CD8-positive, alpha-beta memory T cell (primary cell): ENCODE data around the gene KCTD21. TPM values are rescaled to one million over a fixed set of nuclear protein-coding genes. Genes with fewer than 3 reads are reported as not detected.

Experiments
- CTCF ChIA-PET: fragments of 350-600 bp; sonication (Branson Sonifier 250); formaldehyde crosslinking; loops from one replicate; lab custom pipeline; 2021; ENCODE audit warnings: antibody characterized with exemption; lab: Charles Lee
- POLR2A ChIA-PET: fragments of 350-600 bp; sonication (Branson Sonifier 250); formaldehyde crosslinking; loops from one replicate; lab custom pipeline; 2021; ENCODE audit warnings: antibody characterized with exemption; lab: Charles Lee
- DNase-seq, 5 donors: peaks; one replicate each; pipeline versions ENCODE4 v3.0.0 to v3.0.0-alpha.2; 2020 to 2022; ENCODE audit warnings: mixed read lengths in 1 of 5
- H3K27ac ChIP-seq: one replicate; pipeline ENCODE4 v1.7.0; 2013; ENCODE audit warnings: low read depth, mild to moderate bottlenecking, low read length, moderate library complexity
- H3K27me3 ChIP-seq: 2 replicates; pipeline ENCODE4 v1.7.0; 2013; ENCODE audit warnings: low read length, mild to moderate bottlenecking; ENCODE audit not compliant: insufficient read depth, poor library complexity, severe bottlenecking
- H3K36me3 ChIP-seq: 2 replicates; pipeline ENCODE4 v1.7.0; 2013; ENCODE audit warnings: mild to moderate bottlenecking, low read length, moderate library complexity; ENCODE audit not compliant: insufficient read depth
- H3K4me1 ChIP-seq: 2 replicates; pipeline ENCODE4 v1.7.0; 2013; ENCODE audit warnings: mild to moderate bottlenecking, low read length, moderate library complexity; ENCODE audit not compliant: insufficient read depth
- H3K4me3 ChIP-seq: 2 replicates; pipeline ENCODE4 v1.7.0; 2013; ENCODE audit warnings: mild to moderate bottlenecking, low read length
- H3K9me3 ChIP-seq: 2 replicates; pipeline ENCODE4 v1.7.0; 2013; ENCODE audit warnings: mild to moderate bottlenecking, low read length
- H3K27ac Mint-ChIP-seq, 8 donors: one replicate each; pipeline ENCODE4 v1.8.0; 2020 to 2021; ENCODE audit warnings: mixed read lengths in 8 of 8, mild to moderate bottlenecking in 6 of 8, inconsistent platforms in 3 of 8, moderate library complexity in 3 of 8
- H3K27me3 Mint-ChIP-seq, 2 donors: one replicate each; pipeline ENCODE4 v1.8.0; 2020 to 2021; ENCODE audit warnings: mixed read lengths in 2 of 2, mild to moderate bottlenecking in 1 of 2, moderate library complexity in 1 of 2
- H3K36me3 Mint-ChIP-seq, 3 donors: one replicate each; pipeline ENCODE4 v1.8.0; 2020 to 2021; ENCODE audit warnings: mixed read lengths in 3 of 3, inconsistent platforms in 1 of 3, mild to moderate bottlenecking in 1 of 3
- H3K4me1 Mint-ChIP-seq, 3 donors: one replicate each; pipeline ENCODE4 v1.8.0; 2020 to 2021; ENCODE audit warnings: mixed read lengths in 3 of 3, inconsistent platforms in 1 of 3, mild to moderate bottlenecking in 1 of 3
- H3K4me3 Mint-ChIP-seq, 7 donors: one replicate each; pipeline ENCODE4 v1.8.0; 2020 to 2021; ENCODE audit warnings: mixed read lengths in 7 of 7, mild to moderate bottlenecking in 6 of 7, moderate library complexity in 4 of 7, inconsistent platforms in 2 of 7
- H3K9me3 Mint-ChIP-seq, 5 donors: one replicate each; pipeline ENCODE4 v1.8.0; 2020 to 2022; ENCODE audit warnings: mixed read lengths in 5 of 5, mild to moderate bottlenecking in 3 of 5, moderate library complexity in 2 of 5, inconsistent platforms in 1 of 5
- polyA plus RNA-seq: library from polyadenylated mRNA; unstranded; fragments of 300-500 nt; fragmentation: Illumina TruSeq; gene quantifications from one replicate; pipeline ENCODE4 v1.2.3, GENCODE V29; 2021
- total RNA-seq, 2 experiments: library from RNA; stranded (reverse); gene quantifications; one replicate each; pipeline ENCODE4 v1.2.3, GENCODE V29; 2021

Gene KCTD21
- total and polyA plus RNA-seq, 3 experiments from 2014 or later, result 3.3 to 4.9 (median 4.6) TPM

GRCh38 chr11:78138694-78139421, 49.6 kb downstream of the KCTD21 start:
- Mint-ChIP-seq H3K9me3 (no peaks in the 10 kb centered on the region), H3K4me1 (peaks cover 36 to 46% (median 44%) of the 10 kb centered on the region in 3 donors), H3K36me3 (peaks cover 4 to 39% (median 6%) of the 10 kb centered on the region in 3 donors), H3K27me3 (peaks cover 0 to 1% of the 10 kb centered on the region in 2 donors), H3K27ac (peak overlapping the region; percentile 87 to 98 (median 94)), H3K4me3 (peak overlapping the region; percentile 90 to 99 (median 95))
- ChIA-PET CTCF (interaction anchor here (0.9 to 1.9 kb wide), 6 partner anchors 11 to 426 kb away, joined by 3 to 8 read pairs (median 5); partner anchors contain the start of gene INTS4), POLR2A (interaction anchor here (0.5 to 1.5 kb wide), 7 partner anchors 38 to 436 kb away, joined by 3 to 7 read pairs (median 4); partner anchors contain the start of genes GAB2, INTS4, KCTD21 and NARS2)
- Histone ChIP-seq H3K4me3 (peak overlapping the region; percentile 75), H3K36me3 (no peaks in the 10 kb centered on the region), H3K4me1 (peaks cover 11% of the 10 kb centered on the region), H3K9me3 (no peaks in the 10 kb centered on the region), H3K27me3 (no peaks in the 10 kb centered on the region), H3K27ac (peak overlapping the region; percentile 79)
- peak in 1 of 5 donors; percentile 6 for DNase-seq

- H3K36me3 Mint-ChIP-seq, result peaks cover 4 to 38% (median 5%) of the 10 kb centered on the region in 3 donors
- no peaks in the 10 kb centered on the region for H3K9me3 ChIP-seq
- H3K36me3 ChIP-seq, result no peaks in the 10 kb centered on the region
- ChIA-PET CTCF (interaction anchor here (0.7 to 1.9 kb wide), 3 partner anchors 60 to 426 kb away, joined by 3 to 6 read pairs (median 6); partner anchors contain the start of gene INTS4), POLR2A (interaction anchor here (1.1 kb wide), 1 partner anchor 45 kb away, joined by 3 read pairs; no protein-coding TSS in a partner anchor)
- H3K9me3 Mint-ChIP-seq, result no peaks in the 10 kb centered on the region
- H3K27ac ChIP-seq, result no peak overlapping the region
- H3K4me3 Mint-ChIP-seq, result peak overlapping the region; percentile 46 to 97 (median 93)
- no peaks in the 10 kb centered on the region for H3K27me3 ChIP-seq
- no peak overlapping the region for H3K4me3 ChIP-seq
- H3K27ac Mint-ChIP-seq, result peak overlapping the region in 7 of 8 donors; percentile 83 to 97 (median 89)
- peaks cover 11% of the 10 kb centered on the region for H3K4me1 ChIP-seq
- no peak for DNase-seq
- H3K27me3 Mint-ChIP-seq, result peaks cover 0 to 1% of the 10 kb centered on the region in 2 donors
- peaks cover 36 to 46% (median 44%) of the 10 kb centered on the region in 3 donors for H3K4me1 Mint-ChIP-seq
Observed at GRCh38 chr11:78138291-78138690, 50.1 kb downstream of the KCTD21 start.

- Histone ChIP-seq H3K27ac (no peak overlapping the region), H3K4me1 (no peaks in the 10 kb centered on the region), H3K27me3 (no peaks in the 10 kb centered on the region), H3K9me3 (no peaks in the 10 kb centered on the region), H3K36me3 (no peaks in the 10 kb centered on the region), H3K4me3 (no peak overlapping the region)
- H3K36me3 Mint-ChIP-seq, result peaks cover 3 to 18% (median 4%) of the 10 kb centered on the region in 3 donors
- H3K27ac Mint-ChIP-seq, result peak overlapping the region in 1 of 8 donors; percentile 34
- no peaks in the 10 kb centered on the region for H3K9me3 Mint-ChIP-seq
- ChIA-PET POLR2A (no interaction called here), CTCF (no interaction called here)
- no peak overlapping the region for H3K4me3 Mint-ChIP-seq
- no peak for DNase-seq
- H3K27me3 Mint-ChIP-seq, result no peaks in the 10 kb centered on the region
- peaks cover 14 to 24% (median 18%) of the 10 kb centered on the region in 3 donors for H3K4me1 Mint-ChIP-seq
Observed at GRCh38 chr11:78132475-78132874, 56.0 kb downstream of the KCTD21 start.

- H3K36me3 ChIP-seq, result no peaks in the 10 kb centered on the region
- peaks cover 3 to 13% (median 4%) of the 10 kb centered on the region in 3 donors for H3K36me3 Mint-ChIP-seq
- no peaks in the 10 kb centered on the region for H3K27me3 ChIP-seq
- H3K4me3 Mint-ChIP-seq, result no peak overlapping the region
- no peaks in the 10 kb centered on the region for H3K27me3 Mint-ChIP-seq
- peak overlapping the region in 2 of 8 donors; percentile 5 to 54 for H3K27ac Mint-ChIP-seq
- no peaks in the 10 kb centered on the region for H3K4me1 ChIP-seq
- DNase-seq, result no peak
- POLR2A ChIA-PET, result no interaction called here
- no peak overlapping the region for H3K27ac ChIP-seq
- no peak overlapping the region for H3K4me3 ChIP-seq
- H3K4me1 Mint-ChIP-seq, result peaks cover 10 to 20% (median 13%) of the 10 kb centered on the region in 3 donors
- CTCF ChIA-PET, result interaction anchor here (0.6 to 1.0 kb wide), 2 partner anchors 8 to 13 kb away, joined by 3 to 4 read pairs; partner anchors contain the start of gene ALG8
- no peaks in the 10 kb centered on the region for H3K9me3 Mint-ChIP-seq
- no peaks in the 10 kb centered on the region for H3K9me3 ChIP-seq
Observed at GRCh38 chr11:78131956-78132355, 56.5 kb downstream of the KCTD21 start.

GRCh38 chr11:78127403-78127802, 61.0 kb downstream of the KCTD21 start:
- H3K4me1 ChIP-seq, result no peaks in the 10 kb centered on the region
- DNase-seq, result no peak
- H3K4me1 Mint-ChIP-seq, result peaks cover 5 to 14% (median 13%) of the 10 kb centered on the region in 3 donors
- peaks cover 11% of the 10 kb centered on the region for H3K36me3 ChIP-seq
- no peak overlapping the region for H3K27ac ChIP-seq
- ChIA-PET POLR2A (no interaction called here), CTCF (no interaction called here)
- no peak overlapping the region for H3K4me3 ChIP-seq
- H3K4me3 Mint-ChIP-seq, result no peak overlapping the region
- H3K27me3 Mint-ChIP-seq, result no peaks in the 10 kb centered on the region
- no peak overlapping the region for H3K27ac Mint-ChIP-seq
- no peaks in the 10 kb centered on the region for H3K27me3 ChIP-seq
- H3K9me3 Mint-ChIP-seq, result no peaks in the 10 kb centered on the region
- no peaks in the 10 kb centered on the region for H3K9me3 ChIP-seq
- H3K36me3 Mint-ChIP-seq, result peaks cover 0 to 13% (median 1%) of the 10 kb centered on the region in 3 donors

Other genes starting within 250 kb of the KCTD21 start
- 10 to 100 TPM; 52.2 to 54.9 TPM for gene INTS4, start 194.0 kb downstream of the KCTD21 start, total RNA-seq
- 44.5 TPM for gene INTS4, start 194.0 kb downstream of the KCTD21 start, polyA plus RNA-seq
- under 1 TPM; 0.20 to 0.27 TPM for gene KCTD14, start 165.3 kb downstream of the KCTD21 start, total RNA-seq
- 0.20 TPM for gene KCTD14, start 165.3 kb downstream of the KCTD21 start, polyA plus RNA-seq
- not detected for gene THRSP, start 124.8 kb downstream of the KCTD21 start, total RNA-seq
- not detected for gene THRSP, start 124.8 kb downstream of the KCTD21 start, polyA plus RNA-seq
- gene NDUFC2, start 108.8 kb downstream of the KCTD21 start, total RNA-seq, result 100 to 1,000 TPM; 202 to 220 TPM
- gene NDUFC2, start 108.8 kb downstream of the KCTD21 start, polyA plus RNA-seq, result 189 TPM
- 10 to 100 TPM; 43.4 to 46.9 TPM for gene ALG8, start 49.0 kb downstream of the KCTD21 start, total RNA-seq
- 48.9 TPM for gene ALG8, start 49.0 kb downstream of the KCTD21 start, polyA plus RNA-seq
- gene USP35, start 293 bp upstream of the KCTD21 start, total RNA-seq, result 1 to 10 TPM; 4.4 TPM
- gene USP35, start 293 bp upstream of the KCTD21 start, polyA plus RNA-seq, result 1.1 TPM
- gene GAB2, start 229.2 kb upstream of the KCTD21 start, total RNA-seq, result 1 to 10 TPM; 2.9 to 4.3 TPM
- gene GAB2, start 229.2 kb upstream of the KCTD21 start, polyA plus RNA-seq, result not detected